A549 (cell line): Measurements from ENCODE around the gene PGAM1. TPM values are rescaled to one million over a fixed set of nuclear protein-coding genes. Genes with fewer than 3 reads are reported as not detected.

Experiments
- ATAC-seq, 2 experiments: fragments of 200-7000 bp in 1 of 2; fragments of >200 bp in 1 of 2; cut with Nextera tagmentation in 1 of 2; cut with Tn5 transposase in 1 of 2; 3 replicates each; pipeline versions ENCODE4 v1.8.0 to v1.9.1; 2018 to 2020; ENCODE audit warnings: mild to moderate bottlenecking in 1 of 2, moderate library complexity in 1 of 2
- CTCF ChIA-PET: fragments of 300-600 bp; sonication (Branson Sonifier 250); formaldehyde crosslinking; extraction: SDS; loops from one replicate; lab custom pipeline; 2021; ENCODE audit warnings: antibody characterized with exemption, inconsistent platforms; lab: Yijun Ruan, JAX
- POLR2A ChIA-PET: fragments of 350-600 bp; formaldehyde crosslinking; extraction: SDS; loops from one replicate; lab custom pipeline; 2021; ENCODE audit warnings: antibody characterized with exemption, inconsistent platforms; lab: Yijun Ruan, JAX
- DNase-seq, 2 experiments: peaks; one replicate each; pipeline versions ENCODE4 v3.0.0 to v3.0.0-alpha.2; 2011 to 2016; ENCODE audit warnings: low read depth in 1 of 2, low spot score in 1 of 2
- FAIRE-seq: peaks from 2 replicates; lab custom pipeline; 2011; peaks lifted over from hg19 to GRCh38; lab: Jason Lieb, UNC
- H3K27ac ChIP-seq, 2 experiments: fragments of >200 bp; sonication (Bioruptor Twin); formaldehyde crosslinking; 3 replicates each; pipeline ENCODE4 v1.5.1; 2016 to 2017
- H3K4me1 ChIP-seq: fragments of >200 bp; sonication (Bioruptor Twin); formaldehyde crosslinking; 3 replicates; pipeline ENCODE4 v1.6.1; 2016
- H3K4me2 ChIP-seq: fragments of >200 bp; sonication (Bioruptor Twin); formaldehyde crosslinking; 3 replicates; pipeline ENCODE4 v1.6.1; 2016
- H3K4me3 ChIP-seq: fragments of >200 bp; sonication (Bioruptor Twin); formaldehyde crosslinking; 3 replicates; pipeline ENCODE4 v1.5.1; 2016
- H3K9me3 ChIP-seq: fragments of >200 bp; sonication (Bioruptor Twin); formaldehyde crosslinking; 3 replicates; pipeline ENCODE4 v1.6.1; 2016
- BHLHE40 ChIP-seq: IDR thresholded peaks from 2 replicates; pipeline ENCODE4 v1.6.1; 2012; ENCODE audit warnings: low read depth, low read length, inconsistent platforms
- CBX2 ChIP-seq: fragments of 200-600 bp; sonication (generic); IDR thresholded peaks from 2 replicates; pipeline ENCODE4 v1.6.1; 2016; ENCODE audit warnings: low read depth, mild to moderate bottlenecking, borderline replicate concordance
- CBX8 ChIP-seq: fragments of 200-600 bp; sonication (generic); IDR thresholded peaks from 2 replicates; pipeline ENCODE4 v1.6.1; 2016
- CHD4 ChIP-seq: fragments of 200-600 bp; sonication (generic); IDR thresholded peaks from 2 replicates; pipeline ENCODE4 v1.6.1; 2016; ENCODE audit warnings: antibody characterized with exemption, mild to moderate bottlenecking, borderline replicate concordance
- FOSB ChIP-seq: fragments of 250-450 bp; sonication (Bioruptor Pico); IDR thresholded peaks from 2 replicates; pipeline ENCODE4 v1.5.0; 2020; ENCODE audit warnings: mild to moderate bottlenecking, moderate library complexity
- FOSL2 ChIP-seq, 2 experiments: fragments of 450-650 bp in 1 of 2; fragments of >200 bp in 1 of 2; sonication (Bioruptor Twin) in 1 of 2; formaldehyde crosslinking; IDR thresholded peaks; 2 replicates each; pipeline versions ENCODE4 v1.5.0 to v1.6.1; 2016 to 2020; ENCODE audit warnings: mild to moderate bottlenecking in 1 of 2, moderate library complexity in 1 of 2
- FOXS1 ChIP-seq: fragments of 250-450 bp; sonication (Bioruptor Pico); IDR thresholded peaks from 2 replicates; pipeline ENCODE4 v1.5.0; 2020; ENCODE audit warnings: mild to moderate bottlenecking, moderate library complexity
- HDAC2 ChIP-seq: fragments of 200-600 bp; sonication (generic); IDR thresholded peaks from 2 replicates; pipeline ENCODE4 v1.6.1; 2016
- HOXA7 ChIP-seq: fragments of 250-450 bp; sonication (Bioruptor Pico); IDR thresholded peaks from 2 replicates; pipeline ENCODE4 v1.5.0; 2020; ENCODE audit warnings: mild to moderate bottlenecking, moderate library complexity
- HOXB5 ChIP-seq: fragments of 250-450 bp; sonication (Bioruptor Pico); IDR thresholded peaks from 2 replicates; pipeline ENCODE4 v1.5.0; 2020; ENCODE audit warnings: mild to moderate bottlenecking, moderate library complexity
- JUN ChIP-seq, 2 experiments: fragments of >200 bp; sonication (Bioruptor Twin); formaldehyde crosslinking; IDR thresholded peaks; 2 replicates in 1 of 2; 3 replicates in 1 of 2; pipeline ENCODE4 v1.6.1; 2016 to 2017
- JUNB ChIP-seq: fragments of >200 bp; sonication (Bioruptor Twin); formaldehyde crosslinking; IDR thresholded peaks from 2 replicates; pipeline ENCODE4 v1.6.1; 2016
- KDM1A ChIP-seq: fragments of 200-600 bp; sonication (generic); IDR thresholded peaks from 2 replicates; pipeline ENCODE4 v1.6.1; 2016; ENCODE audit warnings: low read depth, mild to moderate bottlenecking
- KDM5A ChIP-seq: fragments of 200-600 bp; sonication (generic); IDR thresholded peaks from 2 replicates; pipeline ENCODE4 v1.6.1; 2016; ENCODE audit warnings: antibody characterized with exemption, mild to moderate bottlenecking
- MAFK ChIP-seq: fragments of 450-650 bp; IDR thresholded peaks from 2 replicates; pipeline ENCODE4 v1.6.1; 2014; ENCODE audit not compliant: partially characterized antibody
- PHF8 ChIP-seq: fragments of 200-600 bp; sonication (generic); IDR thresholded peaks from 2 replicates; pipeline ENCODE4 v1.6.1; 2016; ENCODE audit warnings: low read depth, mild to moderate bottlenecking, antibody characterized with exemption, moderate library complexity, borderline replicate concordance
- RARB ChIP-seq: fragments of 250-450 bp; sonication (Bioruptor Pico); IDR thresholded peaks from 2 replicates; pipeline ENCODE4 v1.8.0; 2021; ENCODE audit warnings: mild to moderate bottlenecking, moderate library complexity
- RCOR1 ChIP-seq: fragments of 150-350 bp; IDR thresholded peaks from 2 replicates; pipeline ENCODE4 v1.6.1; 2014; ENCODE audit warnings: antibody characterized with exemption, low read length, low read depth
- RFX5 ChIP-seq: fragments of 450-650 bp; IDR thresholded peaks from 2 replicates; pipeline ENCODE4 v1.7.1; 2014; ENCODE audit warnings: antibody characterized with exemption, mild to moderate bottlenecking, moderate library complexity
- RNF2 ChIP-seq: fragments of 200-600 bp; sonication (generic); IDR thresholded peaks from 2 replicates; pipeline ENCODE4 v1.6.1; 2016; ENCODE audit warnings: low read depth, mild to moderate bottlenecking, antibody characterized with exemption, moderate library complexity, borderline replicate concordance
- TFCP2L1 ChIP-seq: fragments of 250-450 bp; sonication (Bioruptor Pico); IDR thresholded peaks from 2 replicates; pipeline ENCODE4 v1.5.0; 2021; ENCODE audit warnings: mild to moderate bottlenecking
- TP53 ChIP-seq: fragments of 250-450 bp; sonication (Bioruptor Pico); IDR thresholded peaks from 2 replicates; pipeline ENCODE4 v1.5.0; 2021; ENCODE audit warnings: mild to moderate bottlenecking, moderate library complexity
- ZNF302 ChIP-seq: fragments of 250-450 bp; sonication (Bioruptor Pico); IDR thresholded peaks from 2 replicates; pipeline ENCODE4 v1.9.0; 2021; ENCODE audit warnings: inconsistent platforms, mild to moderate bottlenecking, moderate library complexity
- WGBS: methylation state at CpG from one replicate; pipeline ENCODE4 v1.1.6; 2017; ENCODE audit errors: missing lambda C conversion rate; 5-methylcytosine and 5-hydroxymethylcytosine counted together
- polyA plus RNA-seq, 4 experiments: library from polyadenylated mRNA; depleted of rRNA in 3 of 4; stranded (reverse); fragments of >200 nt; fragmentation: RNase III in 1 of 4; extraction: RNeasy Plus Mini Kit Qiagen cat#74134 plus additional on column Dnase treatment in 1 of 4; gene quantifications; 2 replicates in 3 of 4; 3 replicates in 1 of 4; pipeline ENCODE4 v1.2.3, GENCODE V29; 2011 to 2017
- TF ChIP-seq, protein P1 (sequence below): IDR thresholded peaks from 2 replicates; pipeline ENCODE4 v1.6.1; 2012
- TF ChIP-seq, protein P2 (sequence below): IDR thresholded peaks from 2 replicates; pipeline ENCODE4 v1.6.1; 2012
- TF ChIP-seq, protein P3 (sequence below): fragments of 250-450 bp; sonication (Bioruptor Pico); IDR thresholded peaks from 2 replicates; pipeline ENCODE4 v1.5.0; 2020; ENCODE audit warnings: low read depth, mild to moderate bottlenecking, moderate library complexity
- TF ChIP-seq, protein P4 (sequence below): fragments of 250-450 bp; sonication (Bioruptor Pico); IDR thresholded peaks from 2 replicates; pipeline ENCODE4 v1.5.0; 2021; ENCODE audit warnings: mild to moderate bottlenecking, moderate library complexity, borderline replicate concordance

The PGAM1 gene
- polyA plus RNA-seq, 2 of the 4 experiments (the other 2 are of a cell fraction), result 459 to 557 TPM

DNA sequence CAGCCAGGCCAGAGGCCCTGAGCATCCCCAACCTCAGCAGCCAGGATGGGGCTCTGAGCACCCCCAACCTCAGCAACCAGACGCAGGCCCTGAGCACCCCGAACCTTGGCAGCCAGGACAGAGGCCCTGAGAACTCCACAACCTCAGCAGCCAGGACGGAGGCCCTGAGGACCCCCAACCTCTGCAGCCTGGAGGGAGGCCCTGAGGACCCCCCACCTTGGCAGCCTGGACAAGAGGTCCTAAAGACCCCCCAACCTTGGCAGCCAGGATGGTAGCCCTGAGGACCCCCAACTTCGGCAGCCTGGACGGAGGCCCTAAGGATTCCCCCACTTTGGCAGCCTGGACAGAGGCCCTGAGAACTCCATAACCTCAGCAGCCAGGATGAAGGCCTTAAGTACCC is 41.8 kb upstream of the PGAM1 start:
- ATAC-seq, result no peak
- POLR2A ChIA-PET, result no interaction called here
- no peak for DNase-seq
- no peaks in the 10 kb centered on the region for H3K9me3 ChIP-seq
- CTCF ChIA-PET, result interaction anchor here (0.7 to 2.3 kb wide), 4 partner anchors 12 to 93 kb away, joined by 3 to 6 read pairs (median 3); no protein-coding TSS in a partner anchor
- WGBS, result 100% methylated on average over 4 of the region's 5 CpGs
- H3K27ac ChIP-seq, result no peak overlapping the region
- FAIRE-seq, result no peak
- no peaks in the 10 kb centered on the region for H3K4me1 ChIP-seq
- TF ChIP-seq TP53 (CRISPR knock-in tag) (no peak), TFCP2L1 (CRISPR knock-in tag) (no peak), CHD4 (no peak), PHF8 (no peak), KDM1A (no peak), BHLHE40 (no peak), FOSL2 (IDR thresholded peaks at IDR 0.05) (no peak), FOSL2 (CRISPR knock-in tag; IDR thresholded peaks at IDR 0.05) (no peak), FOXS1 (CRISPR knock-in tag) (no peak), HOXA7 (CRISPR knock-in tag) (no peak), JUNB (no peak), KDM5A (no peak), MAFK (no peak), JUN (IDR thresholded peaks at IDR 0.05) (no peak)
- H3K4me2 ChIP-seq, result no peak overlapping the region
- no peak overlapping the region for H3K4me3 ChIP-seq

DNA sequence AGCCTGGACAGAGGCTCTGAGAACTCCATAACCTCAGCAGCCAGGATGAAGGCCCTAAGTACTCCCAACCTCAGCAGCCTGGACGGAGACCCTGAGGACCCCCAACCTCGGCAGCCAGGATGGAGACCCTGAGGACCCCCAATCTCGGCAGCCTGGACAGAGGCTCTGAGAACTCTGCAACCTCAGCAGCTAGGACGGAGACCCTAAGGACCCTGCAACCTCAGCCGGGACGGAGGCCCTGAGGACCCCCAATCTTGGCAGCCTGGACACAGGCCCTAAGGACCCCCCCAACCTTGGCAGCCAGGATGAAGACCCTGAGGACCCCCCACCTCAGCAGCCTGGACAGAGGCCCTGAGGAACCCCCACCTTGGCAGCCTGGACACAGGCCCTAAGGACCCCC is 41.4 kb upstream of the PGAM1 start:
- WGBS, result 96% methylated on average over 5 of the region's 6 CpGs
- Histone ChIP-seq H3K4me2 (no peak overlapping the region), H3K9me3 (no peaks in the 10 kb centered on the region), H3K4me3 (no peak overlapping the region)
- ATAC-seq (no peak), FAIRE-seq (no peak)
- POLR2A ChIA-PET, result no interaction called here
- TF ChIP-seq, protein P1, sequence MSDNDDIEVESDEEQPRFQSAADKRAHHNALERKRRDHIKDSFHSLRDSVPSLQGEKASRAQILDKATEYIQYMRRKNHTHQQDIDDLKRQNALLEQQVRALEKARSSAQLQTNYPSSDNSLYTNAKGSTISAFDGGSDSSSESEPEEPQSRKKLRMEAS, result no peak
- TF ChIP-seq PHF8 (no peak), RCOR1 (no peak), CBX2 (no peak), MAFK (no peak), TP53 (CRISPR knock-in tag) (no peak), JUNB (no peak), ZNF302 (CRISPR knock-in tag) (no peak), RARB (CRISPR knock-in tag) (no peak), RNF2 (no peak), FOSB (no peak), HOXB5 (CRISPR knock-in tag) (no peak), CBX8 (no peak), RFX5 (no peak), HOXA7 (CRISPR knock-in tag) (no peak), CHD4 (no peak), HDAC2 (no peak)
- TF ChIP-seq, protein P2, sequence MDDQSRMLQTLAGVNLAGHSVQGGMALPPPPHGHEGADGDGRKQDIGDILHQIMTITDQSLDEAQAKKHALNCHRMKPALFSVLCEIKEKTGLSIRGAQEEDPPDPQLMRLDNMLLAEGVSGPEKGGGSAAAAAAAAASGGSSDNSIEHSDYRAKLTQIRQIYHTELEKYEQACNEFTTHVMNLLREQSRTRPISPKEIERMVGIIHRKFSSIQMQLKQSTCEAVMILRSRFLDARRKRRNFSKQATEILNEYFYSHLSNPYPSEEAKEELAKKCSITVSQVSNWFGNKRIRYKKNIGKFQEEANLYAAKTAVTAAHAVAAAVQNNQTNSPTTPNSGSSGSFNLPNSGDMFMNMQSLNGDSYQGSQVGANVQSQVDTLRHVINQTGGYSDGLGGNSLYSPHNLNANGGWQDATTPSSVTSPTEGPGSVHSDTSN, result no peak
- TF ChIP-seq, protein P3, sequence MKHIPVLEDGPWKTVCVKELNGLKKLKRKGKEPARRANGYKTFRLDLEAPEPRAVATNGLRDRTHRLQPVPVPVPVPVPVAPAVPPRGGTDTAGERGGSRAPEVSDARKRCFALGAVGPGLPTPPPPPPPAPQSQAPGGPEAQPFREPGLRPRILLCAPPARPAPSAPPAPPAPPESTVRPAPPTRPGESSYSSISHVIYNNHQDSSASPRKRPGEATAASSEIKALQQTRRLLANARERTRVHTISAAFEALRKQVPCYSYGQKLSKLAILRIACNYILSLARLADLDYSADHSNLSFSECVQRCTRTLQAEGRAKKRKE, result no peak
- TF ChIP-seq, protein P4, sequence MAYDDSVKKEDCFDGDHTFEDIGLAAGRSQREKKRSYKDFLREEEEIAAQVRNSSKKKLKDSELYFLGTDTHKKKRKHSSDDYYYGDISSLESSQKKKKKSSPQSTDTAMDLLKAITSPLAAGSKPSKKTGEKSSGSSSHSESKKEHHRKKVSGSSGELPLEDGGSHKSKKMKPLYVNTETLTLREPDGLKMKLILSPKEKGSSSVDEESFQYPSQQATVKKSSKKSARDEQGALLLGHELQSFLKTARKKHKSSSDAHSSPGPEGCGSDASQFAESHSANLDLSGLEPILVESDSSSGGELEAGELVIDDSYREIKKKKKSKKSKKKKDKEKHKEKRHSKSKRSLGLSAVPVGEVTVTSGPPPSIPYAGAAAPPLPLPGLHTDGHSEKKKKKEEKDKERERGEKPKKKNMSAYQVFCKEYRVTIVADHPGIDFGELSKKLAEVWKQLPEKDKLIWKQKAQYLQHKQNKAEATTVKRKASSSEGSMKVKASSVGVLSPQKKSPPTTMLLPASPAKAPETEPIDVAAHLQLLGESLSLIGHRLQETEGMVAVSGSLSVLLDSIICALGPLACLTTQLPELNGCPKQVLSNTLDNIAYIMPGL (CRISPR knock-in tag), result no peak
- TF ChIP-seq, all 56 proteins: peak for 0
- no peak for DNase-seq
- Histone ChIP-seq H3K4me1 (no peaks in the 10 kb centered on the region), H3K27ac (no peak overlapping the region)
- CTCF ChIA-PET, result interaction anchor here (0.7 to 2.3 kb wide), 3 partner anchors 12 to 26 kb away, joined by 3 to 6 read pairs (median 3); no protein-coding TSS in a partner anchor
